AG04449 (cell line): ENCODE results near the gene WDR91.

Experiments
- CTCF ChIA-PET: fragments of 350-600 bp; formaldehyde crosslinking; extraction: SDS; loops from one replicate; lab custom pipeline; 2021; ENCODE audit warnings: antibody characterized with exemption; lab: Yijun Ruan, JAX
- POLR2A ChIA-PET: fragments of 400-600, 350-600 bp; formaldehyde crosslinking; extraction: SDS; loops from one replicate; lab custom pipeline; 2020; ENCODE audit warnings: antibody characterized with exemption, inconsistent platforms; lab: Yijun Ruan, JAX
- DNase-seq: peaks from one replicate; pipeline ENCODE4 v3.0.0-alpha.2; 2010; ENCODE audit warnings: low read depth, low spot score
- H3K4me3 ChIP-seq: 2 replicates; pipeline ENCODE4 v1.5.1; 2011; ENCODE audit warnings: low read depth, mild to moderate bottlenecking, control low read depth, low read length
- TF ChIP-seq, protein P1 (sequence below): IDR thresholded peaks from one replicate; pipeline ENCODE4 v1.5.1; 2011; ENCODE audit warnings: mild to moderate bottlenecking, moderate library complexity, low read length, control low read depth, inconsistent platforms; ENCODE audit not compliant: insufficient read depth; ENCODE audit errors: missing control alignments

The WDR91 gene

DNA sequence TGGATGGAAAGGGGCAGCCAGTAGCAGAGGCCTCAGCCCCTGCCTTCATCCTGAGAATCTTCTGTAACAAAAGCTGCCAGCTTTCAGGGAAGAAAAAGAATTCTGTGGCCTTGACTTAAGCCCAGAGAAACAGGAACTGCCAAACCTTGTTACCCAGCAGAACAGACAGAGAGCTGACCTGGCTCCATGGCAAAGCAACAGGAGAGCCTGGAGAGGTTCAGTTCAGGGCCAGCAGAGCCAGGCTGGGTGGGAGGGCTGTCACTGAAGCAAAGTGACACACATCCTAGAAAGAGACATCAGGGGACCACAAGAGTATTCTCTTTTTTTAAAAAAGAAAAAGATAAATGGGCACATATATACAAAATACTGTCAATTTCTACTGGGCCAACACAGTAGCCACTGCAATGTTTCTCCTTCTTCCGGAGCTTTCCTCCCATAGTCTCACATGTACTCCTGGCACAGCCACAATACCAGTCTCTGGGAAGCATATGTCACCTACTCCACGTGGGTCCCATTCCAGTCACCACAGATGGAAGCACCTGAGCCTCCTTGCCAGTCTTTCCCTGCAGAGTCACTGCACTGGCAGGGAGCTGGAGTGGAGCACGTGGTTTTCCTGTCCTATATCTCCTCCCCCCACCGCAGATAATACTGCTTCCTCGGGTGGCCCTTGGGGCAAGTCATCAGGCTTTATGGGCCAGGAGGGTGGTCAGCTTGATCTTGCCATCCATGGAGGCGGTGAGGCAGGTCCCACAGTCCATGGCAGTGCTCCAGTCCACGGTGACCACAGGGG is 25.7 kb downstream of the WDR91 start:
- no peak overlapping the region for H3K4me3 ChIP-seq
- DNase-seq: no peak
- POLR2A ChIA-PET: no interaction called here
- TF ChIP-seq, protein P1, sequence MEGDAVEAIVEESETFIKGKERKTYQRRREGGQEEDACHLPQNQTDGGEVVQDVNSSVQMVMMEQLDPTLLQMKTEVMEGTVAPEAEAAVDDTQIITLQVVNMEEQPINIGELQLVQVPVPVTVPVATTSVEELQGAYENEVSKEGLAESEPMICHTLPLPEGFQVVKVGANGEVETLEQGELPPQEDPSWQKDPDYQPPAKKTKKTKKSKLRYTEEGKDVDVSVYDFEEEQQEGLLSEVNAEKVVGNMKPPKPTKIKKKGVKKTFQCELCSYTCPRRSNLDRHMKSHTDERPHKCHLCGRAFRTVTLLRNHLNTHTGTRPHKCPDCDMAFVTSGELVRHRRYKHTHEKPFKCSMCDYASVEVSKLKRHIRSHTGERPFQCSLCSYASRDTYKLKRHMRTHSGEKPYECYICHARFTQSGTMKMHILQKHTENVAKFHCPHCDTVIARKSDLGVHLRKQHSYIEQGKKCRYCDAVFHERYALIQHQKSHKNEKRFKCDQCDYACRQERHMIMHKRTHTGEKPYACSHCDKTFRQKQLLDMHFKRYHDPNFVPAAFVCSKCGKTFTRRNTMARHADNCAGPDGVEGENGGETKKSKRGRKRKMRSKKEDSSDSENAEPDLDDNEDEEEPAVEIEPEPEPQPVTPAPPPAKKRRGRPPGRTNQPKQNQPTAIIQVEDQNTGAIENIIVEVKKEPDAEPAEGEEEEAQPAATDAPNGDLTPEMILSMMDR: no peak
- CTCF ChIA-PET: no interaction called here

DNA sequence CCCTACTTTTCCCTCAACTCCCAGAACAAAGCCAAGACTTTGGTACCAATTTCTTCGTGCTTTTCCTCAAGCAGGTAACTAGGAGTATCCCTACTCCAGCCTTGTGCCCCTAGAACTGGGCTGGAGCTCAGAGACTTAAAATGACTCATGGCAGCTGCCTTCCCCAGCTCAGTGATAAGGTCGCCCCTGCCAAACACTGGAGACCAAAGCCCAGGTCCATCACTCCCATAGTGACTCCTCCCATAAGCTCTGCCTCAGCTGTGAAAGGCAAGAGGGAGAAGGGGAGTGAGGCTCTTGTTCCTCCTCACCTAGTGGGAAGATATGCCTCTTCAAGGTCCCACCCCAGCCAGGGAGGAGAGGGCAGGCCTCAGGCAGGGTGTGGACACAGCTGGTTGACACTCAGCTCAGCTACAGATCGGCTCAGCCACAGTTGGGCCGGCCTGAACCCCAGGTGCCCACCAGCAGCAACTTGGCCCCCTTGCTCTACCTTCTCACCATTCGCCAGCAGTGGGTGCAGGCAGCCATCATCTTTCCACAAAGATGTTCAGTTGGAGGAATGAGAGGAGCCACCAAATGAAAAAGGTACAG is 27.0 kb downstream of the WDR91 start:
- H3K4me3 ChIP-seq: no peak overlapping the region
- CTCF ChIA-PET: no interaction called here
- no peak for DNase-seq
- TF ChIP-seq, protein P1: no peak
- POLR2A ChIA-PET: no interaction called here

DNA sequence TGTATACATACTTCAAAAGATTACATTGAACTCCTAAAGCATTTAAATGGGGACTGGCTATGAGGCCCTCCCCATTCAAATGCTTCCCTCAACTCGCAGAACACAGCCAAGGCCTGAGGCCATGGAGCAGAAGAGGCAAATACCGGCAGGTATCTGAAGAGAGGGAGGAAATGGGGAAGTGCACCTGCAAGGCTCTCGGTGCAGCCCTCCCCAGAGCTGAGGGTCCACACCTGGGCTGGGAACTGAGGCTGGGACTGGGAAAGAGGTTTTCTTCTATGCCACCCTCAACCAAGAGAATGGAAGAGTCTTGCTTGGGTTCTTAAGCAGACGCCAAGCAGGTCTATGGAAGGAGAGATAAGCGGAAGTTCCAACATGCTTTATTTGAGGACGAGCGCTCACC is 27.8 kb downstream of the WDR91 start:
- POLR2A ChIA-PET: no interaction called here

DNA sequence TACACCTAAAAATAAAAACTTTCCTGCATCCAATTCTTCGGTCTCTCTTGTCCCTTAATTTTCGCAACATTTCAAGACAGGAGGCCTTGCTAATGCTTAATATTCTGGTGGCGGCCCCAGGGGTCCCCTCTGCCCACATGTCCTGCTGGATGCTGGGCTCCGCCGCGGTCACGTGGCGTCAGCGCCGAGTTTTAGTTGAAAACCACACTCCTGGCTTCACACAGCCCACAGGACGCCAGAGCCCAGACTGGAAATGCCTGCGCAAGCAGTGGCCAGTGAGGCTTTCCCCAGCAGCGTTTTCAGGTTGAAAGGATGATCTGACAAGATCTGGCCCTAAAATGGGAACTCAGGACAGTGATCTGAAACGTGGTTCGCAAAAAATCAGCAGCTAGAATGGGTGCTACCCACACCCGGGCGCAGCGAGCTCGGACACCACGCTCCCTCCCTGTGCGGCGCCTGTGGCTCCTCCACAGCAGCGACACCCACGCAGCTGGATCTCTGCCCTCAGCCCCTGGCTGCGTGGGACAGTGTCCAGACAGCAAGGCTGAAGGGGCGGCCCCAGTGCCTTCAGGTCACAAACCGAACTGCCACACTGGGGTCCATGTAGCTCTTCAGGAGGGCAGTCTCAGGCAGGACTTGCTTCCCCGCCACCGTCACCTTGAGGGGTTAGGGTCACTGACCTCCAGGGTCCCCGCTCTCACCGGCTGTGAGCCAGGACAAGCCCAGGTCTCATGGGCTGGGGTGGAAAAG is 29.2 kb downstream of the WDR91 start:
- TF ChIP-seq, protein P1: no peak
- CTCF ChIA-PET: interaction anchor here (1.0 to 5.7 kb wide), 3 partner anchors 7 to 12 kb away, joined by 3 to 29 read pairs (median 3); partner anchors contain the start of gene CYREN
- POLR2A ChIA-PET: no interaction called here
- H3K4me3 ChIP-seq: no peak overlapping the region
- no peak for DNase-seq

More for the DNA sequence above, 27.8 kb downstream of the WDR91 start:
- TF ChIP-seq, protein P1: no peak
- DNase-seq: no peak
- CTCF ChIA-PET: interaction anchor here (5.7 kb wide), 1 partner anchor 14 kb away, joined by 29 read pairs; the partner anchor contains the start of gene CYREN
- no peak overlapping the region for H3K4me3 ChIP-seq

DNA sequence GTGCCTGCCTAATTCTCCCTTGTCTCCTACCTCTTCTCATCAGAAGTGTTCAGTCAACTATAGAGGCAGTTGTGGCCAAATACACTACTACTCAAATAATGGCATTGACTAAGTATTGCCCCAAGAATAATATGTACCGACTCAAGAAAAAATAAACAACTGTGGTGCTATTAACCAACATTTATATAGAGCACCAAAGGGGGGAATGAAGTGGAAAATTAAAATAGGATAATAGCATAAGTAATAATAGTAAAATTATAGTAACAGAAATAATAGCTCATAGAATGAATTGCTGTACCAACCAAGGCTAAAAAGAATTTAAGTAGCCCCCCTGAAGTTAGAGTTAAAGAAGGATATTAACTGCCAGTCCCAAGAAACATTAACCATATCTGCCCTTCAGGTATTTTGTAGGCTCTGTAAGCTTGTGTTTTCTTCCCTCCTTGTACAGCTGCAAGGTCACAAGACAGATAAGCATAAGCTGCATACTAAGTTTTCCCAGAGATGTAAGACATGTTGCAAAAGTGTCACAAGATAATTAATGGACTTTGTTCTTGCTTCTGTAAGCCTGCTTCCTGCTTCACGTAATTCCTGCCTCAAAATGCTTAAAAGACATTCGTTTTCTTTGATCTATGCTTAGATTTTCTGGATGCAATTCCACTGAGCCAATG is 29.9 kb downstream of the WDR91 start:
- H3K4me3 ChIP-seq: no peak overlapping the region
- ChIA-PET POLR2A (interaction anchor here (1.2 kb wide), 1 partner anchor 10 kb away, joined by 3 read pairs; the partner anchor contains the start of gene CYREN), CTCF (interaction anchor here (1.0 to 5.7 kb wide), 4 partner anchors 8 to 11 kb away, joined by 3 to 29 read pairs (median 3); partner anchors contain the start of gene CYREN)
- TF ChIP-seq, protein P1: no peak
- no peak for DNase-seq
